ENCODE measurements around the gene USP17L10.
"Not testable (repeated sequence)": the region's sequence is repeated elsewhere in the genome, so short reads cannot be mapped to it uniquely, and the experiment has no call there.

DNA sequence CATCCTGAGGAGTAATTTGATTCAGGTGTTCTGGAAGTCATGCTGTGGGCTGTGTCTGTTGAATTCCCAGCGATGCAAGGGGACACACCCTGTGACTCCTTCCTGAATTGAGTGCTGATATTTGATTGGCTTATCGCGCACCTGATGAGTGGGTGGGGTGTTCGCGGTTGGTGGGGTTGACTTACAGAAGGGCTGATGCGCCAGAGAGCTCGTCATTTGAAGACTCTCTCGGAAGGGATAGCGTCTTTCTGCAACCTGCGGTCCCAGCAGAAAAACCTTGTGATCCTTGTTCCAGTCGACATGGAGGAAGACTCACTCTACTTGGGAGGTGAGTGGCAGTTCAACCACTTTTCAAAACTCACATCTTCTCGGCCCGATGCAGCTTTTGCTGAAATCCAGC is 9.4 kb downstream of the USP17L10 start, which contains the start of gene USP17L12:
- TF ChIP-seq CTCF (conservative IDR thresholded peaks at IDR 0.05; ENCODE audit: low read depth, low read length); EZH2 (IDR thresholded peaks at IDR 0.05; ENCODE audit: low read length, unreplicated experiment): not testable (repeated sequence)

All from PC-3 (cell line).